ENCODE data around the gene CSMD2. TPM values are rescaled to one million over a fixed set of nuclear protein-coding genes. Genes with fewer than 3 reads are reported as not detected.

The CSMD2 gene
- total RNA-seq, 2 experiments from 2014 or later, result not detected

- H3K36me3 Mint-ChIP-seq, result no peaks in the 10 kb centered on the region
- H3K4me3 Mint-ChIP-seq, result no peak overlapping the region
- H3K27me3 Mint-ChIP-seq, result peaks cover 10% of the 10 kb centered on the region
- no peaks in the 10 kb centered on the region for H3K4me1 Mint-ChIP-seq (ENCODE audit: low read depth)
- intact Hi-C loops (cut with micrococcal nuclease), result no loop called here
- POLR2A ChIA-PET, result no interaction called here
- no peak for DNase-seq
- CTCF ChIA-PET, result interaction anchor here (1.0 kb wide), 1 partner anchor 338 kb away, joined by 3 read pairs; no protein-coding TSS in a partner anchor
- no peak overlapping the region for H3K27ac Mint-ChIP-seq
- H3K9me3 Mint-ChIP-seq, result no peaks in the 10 kb centered on the region
These were observed 193.9 kb downstream of the CSMD2 start for GRCh38 chr1:33971018-33971710.

GRCh38 chr1:33970148-33970825 is 194.7 kb downstream of the CSMD2 start:
- Mint-ChIP-seq H3K27me3 (peaks cover 7% of the 10 kb centered on the region), H3K27ac (no peak overlapping the region), H3K9me3 (no peaks in the 10 kb centered on the region), H3K4me1 (ENCODE audit: low read depth) (no peaks in the 10 kb centered on the region), H3K4me3 (no peak overlapping the region), H3K36me3 (no peaks in the 10 kb centered on the region)
- ChIA-PET CTCF (no interaction called here), POLR2A (no interaction called here)
- no peak for DNase-seq
- intact Hi-C loops (cut with micrococcal nuclease), result no loop called here

- Mint-ChIP-seq H3K36me3 (no peaks in the 10 kb centered on the region), H3K27me3 (peaks cover 6% of the 10 kb centered on the region), H3K4me1 (ENCODE audit: low read depth) (no peaks in the 10 kb centered on the region), H3K27ac (no peak overlapping the region), H3K9me3 (no peaks in the 10 kb centered on the region), H3K4me3 (no peak overlapping the region)
- CTCF ChIA-PET, result no interaction called here
- intact Hi-C loops (cut with micrococcal nuclease), result no loop called here
- POLR2A ChIA-PET, result no interaction called here
- DNase-seq, result no peak
These were observed 198.5 kb downstream of the CSMD2 start for GRCh38 chr1:33966346-33967141.

DNA sequence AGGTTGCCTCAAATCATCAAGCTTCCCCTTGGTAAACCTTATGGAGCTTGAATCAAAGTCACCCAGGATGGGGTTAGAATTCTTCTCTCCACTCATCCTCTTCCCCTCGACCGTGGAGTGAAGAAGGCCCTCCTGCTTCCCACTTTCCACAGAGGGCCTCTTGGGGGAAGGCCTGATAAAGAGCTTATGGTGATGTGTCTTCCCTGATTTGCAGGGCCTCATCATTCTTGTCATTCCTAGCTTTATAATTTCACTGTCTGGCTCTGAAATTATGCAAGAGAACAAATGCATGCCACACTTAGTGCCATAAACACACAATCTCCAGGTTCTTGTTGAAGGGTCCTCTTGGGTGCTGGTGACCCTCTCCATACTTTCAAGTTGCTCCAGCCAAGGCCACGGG is 199.9 kb downstream of the CSMD2 start:
- no peaks in the 10 kb centered on the region for H3K36me3 Mint-ChIP-seq
- ChIA-PET POLR2A (no interaction called here), CTCF (no interaction called here)
- no peaks in the 10 kb centered on the region for H3K4me1 Mint-ChIP-seq (ENCODE audit: low read depth)
- no peak overlapping the region for H3K4me3 Mint-ChIP-seq
- no peak overlapping the region for H3K27ac Mint-ChIP-seq
- intact Hi-C loops (cut with micrococcal nuclease), result no loop called here
- DNase-seq, result no peak
- H3K9me3 Mint-ChIP-seq, result no peaks in the 10 kb centered on the region
- peaks cover 5% of the 10 kb centered on the region for H3K27me3 Mint-ChIP-seq

GRCh38 chr1:33962061-33962460 is 203.0 kb downstream of the CSMD2 start:
- CTCF ChIA-PET, result no interaction called here
- POLR2A ChIA-PET, result no interaction called here
- DNase-seq, result no peak
- no peak overlapping the region for H3K27ac Mint-ChIP-seq
- intact Hi-C loops (cut with micrococcal nuclease), result no loop called here
- H3K36me3 Mint-ChIP-seq, result no peaks in the 10 kb centered on the region
- no peaks in the 10 kb centered on the region for H3K4me1 Mint-ChIP-seq (ENCODE audit: low read depth)
- peaks cover 7% of the 10 kb centered on the region for H3K27me3 Mint-ChIP-seq
- no peaks in the 10 kb centered on the region for H3K9me3 Mint-ChIP-seq
- H3K4me3 Mint-ChIP-seq, result no peak overlapping the region

DNA sequence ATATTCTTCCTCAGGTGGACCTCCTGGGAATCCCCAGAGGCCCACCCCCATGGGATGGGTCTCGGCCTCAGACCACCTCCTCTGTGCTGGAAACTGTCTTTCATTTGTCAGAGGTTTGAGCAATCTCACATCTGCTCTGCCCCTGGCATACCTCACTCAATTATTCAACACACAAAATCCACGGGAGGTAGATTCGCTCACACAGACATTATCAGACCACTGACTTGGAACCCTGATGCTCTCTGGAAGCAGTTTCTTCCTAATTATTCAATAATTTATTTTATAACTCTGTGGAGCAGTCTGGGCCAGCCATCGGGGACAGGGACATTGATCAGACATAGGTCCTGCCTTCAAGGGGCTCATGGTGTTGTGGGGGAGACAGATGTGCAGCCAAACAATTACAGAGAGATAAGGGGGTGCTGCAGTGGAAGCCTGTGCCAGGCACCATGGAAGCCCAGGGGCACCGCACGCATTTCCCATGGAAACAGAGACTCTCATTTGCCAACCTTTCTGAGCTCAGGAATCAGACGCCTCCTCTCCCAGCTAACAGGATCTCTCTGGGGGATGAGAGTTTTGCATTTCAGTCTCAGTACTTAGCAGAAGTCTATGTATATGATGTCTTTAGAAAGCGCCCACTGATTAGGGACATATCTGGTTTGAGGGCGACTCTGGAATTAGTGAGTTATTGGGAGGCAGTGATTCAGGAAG is 204.7 kb downstream of the CSMD2 start:
- DNase-seq, result no peak
- Mint-ChIP-seq H3K36me3 (no peaks in the 10 kb centered on the region), H3K4me3 (no peak overlapping the region), H3K27ac (no peak overlapping the region), H3K4me1 (ENCODE audit: low read depth) (no peaks in the 10 kb centered on the region), H3K27me3 (peaks cover 9% of the 10 kb centered on the region), H3K9me3 (no peaks in the 10 kb centered on the region)
- POLR2A ChIA-PET, result no interaction called here
- CTCF ChIA-PET, result no interaction called here
- intact Hi-C loops (cut with micrococcal nuclease), result no loop called here

DNA sequence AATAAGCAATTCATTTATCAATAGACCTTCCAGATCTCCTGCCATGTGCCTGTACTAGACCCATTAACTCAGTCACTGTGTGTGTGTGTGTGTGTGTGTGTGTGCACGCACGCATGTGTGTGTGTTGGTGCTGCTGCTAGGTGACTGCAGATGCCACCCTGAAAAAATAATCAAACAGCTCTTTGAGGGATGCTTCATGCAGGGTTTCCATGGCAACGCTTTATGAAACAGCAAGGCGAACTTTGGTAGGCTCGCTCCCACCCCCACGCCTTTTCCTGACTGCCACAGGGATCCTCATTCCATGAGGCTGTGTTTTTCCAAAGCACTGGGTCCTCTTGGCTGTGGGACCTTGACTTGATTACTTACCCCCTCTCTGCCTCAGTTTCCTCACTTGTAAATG is 207.2 kb downstream of the CSMD2 start:
- no peak for DNase-seq
- intact Hi-C loops (cut with micrococcal nuclease), result no loop called here
- ChIA-PET CTCF (no interaction called here), POLR2A (no interaction called here)
- no peak overlapping the region for H3K4me3 Mint-ChIP-seq
- peaks cover 5% of the 10 kb centered on the region for H3K27me3 Mint-ChIP-seq
- H3K4me1 Mint-ChIP-seq (ENCODE audit: low read depth), result no peaks in the 10 kb centered on the region
- H3K9me3 Mint-ChIP-seq, result no peaks in the 10 kb centered on the region
- H3K36me3 Mint-ChIP-seq, result no peaks in the 10 kb centered on the region
- no peak overlapping the region for H3K27ac Mint-ChIP-seq

GRCh38 chr1:33955096-33955495 is 209.9 kb downstream of the CSMD2 start:
- Mint-ChIP-seq H3K27me3 (peaks cover 5% of the 10 kb centered on the region), H3K4me1 (ENCODE audit: low read depth) (no peaks in the 10 kb centered on the region), H3K4me3 (no peak overlapping the region), H3K9me3 (no peaks in the 10 kb centered on the region), H3K36me3 (no peaks in the 10 kb centered on the region), H3K27ac (no peak overlapping the region)
- ChIA-PET CTCF (no interaction called here), POLR2A (no interaction called here)
- DNase-seq, result no peak
- intact Hi-C loops (cut with micrococcal nuclease), result no loop called here

DNA sequence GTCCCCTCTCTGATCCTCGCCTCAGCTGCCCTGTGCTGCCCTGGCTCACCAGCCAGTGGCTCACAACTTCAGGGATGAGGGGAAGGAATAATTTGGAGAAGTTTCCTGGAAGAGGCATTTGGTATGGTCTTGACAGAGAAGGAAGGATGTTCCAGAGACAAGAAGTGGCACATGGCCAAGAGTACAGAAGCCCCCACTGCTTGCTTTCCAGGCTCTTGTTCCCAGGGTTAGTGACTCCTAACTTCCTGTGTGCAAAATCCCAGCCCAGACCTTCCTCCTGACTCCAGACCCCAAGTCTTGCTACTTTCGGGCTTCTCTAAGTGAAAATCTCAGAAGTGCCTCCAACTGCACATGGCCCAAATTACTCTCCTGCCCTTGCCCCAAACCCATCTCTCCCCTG is 215.5 kb downstream of the CSMD2 start:
- intact Hi-C loops (cut with micrococcal nuclease), result no loop called here
- CTCF ChIA-PET, result no interaction called here
- no peak for DNase-seq
- H3K27ac Mint-ChIP-seq, result no peak overlapping the region
- H3K4me1 Mint-ChIP-seq (ENCODE audit: low read depth), result no peaks in the 10 kb centered on the region
- no peaks in the 10 kb centered on the region for H3K9me3 Mint-ChIP-seq
- H3K4me3 Mint-ChIP-seq, result no peak overlapping the region
- peaks cover 1% of the 10 kb centered on the region for H3K27me3 Mint-ChIP-seq
- no peaks in the 10 kb centered on the region for H3K36me3 Mint-ChIP-seq
- POLR2A ChIA-PET, result no interaction called here

DNA sequence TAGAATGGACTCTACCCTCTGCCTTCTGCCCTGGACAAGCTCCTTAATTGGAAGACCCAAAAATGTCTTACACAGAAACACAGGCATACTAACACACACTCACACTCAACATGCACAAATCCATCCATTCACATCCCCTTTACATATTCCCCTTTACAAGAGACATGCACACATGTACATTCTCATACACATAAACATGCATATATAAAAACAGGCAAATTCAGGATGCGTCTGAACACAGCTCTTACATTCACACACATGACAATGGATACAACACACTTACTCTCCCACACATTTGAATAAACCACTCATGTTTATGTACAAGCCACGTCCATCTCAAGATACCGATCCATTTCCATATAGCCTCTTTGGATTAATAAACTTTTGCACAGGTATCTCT is 216.7 kb downstream of the CSMD2 start:
- ChIA-PET CTCF (no interaction called here), POLR2A (no interaction called here)
- Mint-ChIP-seq H3K36me3 (no peaks in the 10 kb centered on the region), H3K27ac (no peak overlapping the region), H3K27me3 (peaks cover 3% of the 10 kb centered on the region), H3K4me1 (ENCODE audit: low read depth) (no peaks in the 10 kb centered on the region), H3K9me3 (no peaks in the 10 kb centered on the region), H3K4me3 (no peak overlapping the region)
- no peak for DNase-seq
- intact Hi-C loops (cut with micrococcal nuclease), result no loop called here

DNA sequence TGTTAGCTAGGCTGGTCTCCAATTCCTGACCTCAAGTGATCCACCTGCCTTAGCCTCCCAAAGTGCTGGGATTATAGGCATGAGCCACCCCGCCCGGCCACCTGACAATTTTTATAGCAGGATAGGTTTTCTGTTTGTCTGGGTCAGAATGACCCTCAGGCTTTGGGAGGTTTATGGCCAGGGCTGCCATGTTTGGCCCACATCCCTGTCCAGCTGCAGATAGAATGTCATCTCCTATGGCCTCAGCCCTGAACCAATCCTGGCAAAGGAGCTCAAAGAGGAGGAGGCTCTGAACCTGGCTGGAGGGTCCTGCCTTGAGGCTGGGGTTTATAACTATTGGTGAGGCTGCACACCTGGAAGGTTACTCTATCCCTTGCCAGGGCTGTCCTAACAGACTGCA is 218.2 kb downstream of the CSMD2 start:
- Mint-ChIP-seq H3K4me1 (ENCODE audit: low read depth) (no peaks in the 10 kb centered on the region), H3K4me3 (no peak overlapping the region), H3K36me3 (no peaks in the 10 kb centered on the region), H3K27me3 (peaks cover 3% of the 10 kb centered on the region), H3K27ac (no peak overlapping the region), H3K9me3 (no peaks in the 10 kb centered on the region)
- CTCF ChIA-PET, result no interaction called here
- no peak for DNase-seq
- POLR2A ChIA-PET, result no interaction called here
- intact Hi-C loops (cut with micrococcal nuclease), result no loop called here

DNA sequence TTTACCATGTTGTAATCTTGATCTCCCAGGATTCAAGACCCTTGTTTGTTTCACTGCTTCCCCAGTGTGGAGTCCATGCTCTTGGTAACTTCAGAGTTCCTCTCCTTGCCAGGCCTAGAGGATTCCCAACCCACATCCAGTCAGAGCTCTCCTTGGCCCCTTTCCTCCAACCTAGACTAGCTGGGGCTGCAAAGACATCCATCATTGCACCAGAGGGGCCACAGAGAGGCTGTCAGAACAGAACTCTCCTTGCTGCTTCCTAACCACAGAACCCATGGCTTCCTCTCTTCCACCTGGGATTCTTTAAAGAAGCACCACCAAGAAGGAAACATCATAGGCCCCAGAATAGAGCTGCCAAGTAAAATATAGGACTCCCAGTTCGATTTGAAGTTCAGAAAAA is 220.2 kb downstream of the CSMD2 start:
- Mint-ChIP-seq H3K27ac (no peak overlapping the region), H3K4me1 (ENCODE audit: low read depth) (no peaks in the 10 kb centered on the region), H3K9me3 (no peaks in the 10 kb centered on the region), H3K4me3 (no peak overlapping the region), H3K27me3 (peaks cover 3% of the 10 kb centered on the region), H3K36me3 (no peaks in the 10 kb centered on the region)
- ChIA-PET POLR2A (no interaction called here), CTCF (no interaction called here)
- no peak for DNase-seq
- intact Hi-C loops (cut with micrococcal nuclease), result no loop called here

Measured in activated CD4-positive, alpha-beta memory T cell treated with anti-CD3 and anti-CD28 coated beads for 36 hours (primary cell).